Keratinocyte (primary cell): ENCODE measurements around the gene MAGEE2. TPM values are rescaled to one million over a fixed set of nuclear protein-coding genes. Genes with fewer than 3 reads are reported as not detected.
A peak's percentile ranks its signal among the peaks of the same experiment; 100 is the strongest.

Experiments
- DNase-seq: peaks from one replicate; pipeline ENCODE4 v3.0.0-alpha.2; 2011; ENCODE audit warnings: low read depth, missing footprints, low spot score
- FAIRE-seq: peaks from 2 replicates; lab custom pipeline; 2011; peaks lifted over from hg19 to GRCh38; lab: Jason Lieb, UNC
- H2AFZ ChIP-seq: 2 replicates; pipeline ENCODE4 v1.6.0; 2012; ENCODE audit warnings: low read length, control low read depth, inconsistent platforms; ENCODE audit not compliant: control insufficient read depth
- H3K27ac ChIP-seq: 2 replicates; pipeline ENCODE4 v1.5.1; 2011; ENCODE audit warnings: low read length; ENCODE audit not compliant: control insufficient read depth, insufficient read depth
- H3K27me3 ChIP-seq: 3 replicates; pipeline ENCODE4 v1.6.0; 2011; ENCODE audit warnings: low read length; ENCODE audit not compliant: control insufficient read depth, insufficient read depth; ENCODE audit errors: extremely low read depth
- H3K36me3 ChIP-seq, 2 experiments: 2 replicates in 1 of 2; 3 replicates in 1 of 2; pipeline ENCODE4 v1.5.1; 2011; ENCODE audit warnings: low read length in 2 of 2, mild to moderate bottlenecking in 1 of 2; ENCODE audit not compliant: control insufficient read depth in 2 of 2, insufficient read depth in 2 of 2; ENCODE audit errors: extremely low read depth in 1 of 2
- H3K4me1 ChIP-seq: 3 replicates; pipeline ENCODE4 v1.5.1; 2011; ENCODE audit warnings: low read length; ENCODE audit not compliant: control insufficient read depth, insufficient read depth; ENCODE audit errors: extremely low read depth
- H3K4me2 ChIP-seq: 3 replicates; pipeline ENCODE4 v1.6.0; 2011; ENCODE audit warnings: low read depth, low read length; ENCODE audit not compliant: control insufficient read depth, insufficient read depth; ENCODE audit errors: extremely low read depth
- H3K4me3 ChIP-seq, 3 experiments: fragments of 200-600 bp in 1 of 3; sonication (generic) in 1 of 3; 2 replicates in 2 of 3; 3 replicates in 1 of 3; pipeline ENCODE4 v1.5.1; 2011 to 2016; ENCODE audit warnings: low read length in 3 of 3, mild to moderate bottlenecking in 3 of 3, control low read depth in 2 of 3, inconsistent platforms in 1 of 3, low read depth in 1 of 3, mixed read lengths in 1 of 3, mixed run types in 1 of 3, moderate library complexity in 1 of 3; ENCODE audit not compliant: control insufficient read depth in 2 of 3, insufficient read depth in 2 of 3; ENCODE audit errors: extremely low read depth in 1 of 3
- H3K79me2 ChIP-seq: 2 replicates; pipeline ENCODE4 v1.6.0; 2012; ENCODE audit warnings: low read length; ENCODE audit not compliant: control insufficient read depth, insufficient read depth
- H3K9ac ChIP-seq: 3 replicates; pipeline ENCODE4 v1.6.0; 2011; ENCODE audit warnings: low read length; ENCODE audit not compliant: control insufficient read depth, insufficient read depth; ENCODE audit errors: extremely low read depth
- H3K9me1 ChIP-seq: 3 replicates; pipeline ENCODE4 v1.6.0; 2011; ENCODE audit warnings: low read length; ENCODE audit not compliant: control insufficient read depth, insufficient read depth; ENCODE audit errors: extremely low read depth
- H3K9me3 ChIP-seq: 2 replicates; pipeline ENCODE4 v1.5.1; 2012; ENCODE audit warnings: low read depth, low read length; ENCODE audit not compliant: control insufficient read depth
- H4K20me1 ChIP-seq: 3 replicates; pipeline ENCODE4 v1.6.0; 2011; ENCODE audit warnings: low read length; ENCODE audit not compliant: control insufficient read depth, insufficient read depth; ENCODE audit errors: extremely low read depth
- CTCF ChIP-seq, 3 experiments: IDR thresholded peaks in 1 of 3; conservative IDR thresholded peaks in 1 of 3; optimal IDR thresholded peaks in 1 of 3; 2 replicates in 2 of 3; 3 replicates in 1 of 3; pipeline versions ENCODE3 to v1.5.1; 2011; ENCODE audit warnings: low read length in 3 of 3, mild to moderate bottlenecking in 3 of 3, moderate library complexity in 2 of 3, control low read depth in 1 of 3, inconsistent platforms in 1 of 3; ENCODE audit not compliant: insufficient read depth in 2 of 3; ENCODE audit errors: extremely low read depth in 1 of 3
- EZH2 ChIP-seq: IDR thresholded peaks from one replicate; pipeline ENCODE4 v1.6.1; 2012; ENCODE audit warnings: inconsistent platforms, mild to moderate bottlenecking, low read length, moderate library complexity
- dilution Hi-C: fragments of 300-500 bp; cut with MboI; formaldehyde crosslinking; loops from one replicate; pipeline ENCODE4 v1.7.0; 2020; ENCODE audit warnings: low sequenced_read_pairs; ENCODE audit not compliant: extremely low pct_ligation_motif_present
- polyA plus RNA-seq, 5 experiments: library from polyadenylated mRNA; depleted of rRNA in 3 of 5; stranded (reverse) in 3 of 5; stranded (forward) in 1 of 5; unstranded in 1 of 5; fragments of >200 nt; gene quantifications; 1 replicate in 1 of 5; 2 replicates in 3 of 5; 3 replicates in 1 of 5; pipeline versions ENCODE4 v1.2.1 to v1.2.3, GENCODE V29; 2011 to 2012; ENCODE audit warnings: missing spikeins in 2 of 5, low read depth in 1 of 5, low replicate concordance in 1 of 5

MAGEE2 gene
- polyA plus RNA-seq, 1 donor (not counting 4 experiments of a cell fraction or from before 2014, with no cell fraction given) = not detected

- no peak overlapping the region for H3K9ac ChIP-seq
- H4K20me1 ChIP-seq = no peaks in the 10 kb centered on the region
- TF ChIP-seq CTCF (optimal IDR thresholded peaks at IDR 0.05 in 1 of 3, IDR thresholded peaks at IDR 0.05 in 1 of 3, conservative IDR thresholded peaks at IDR 0.05 in 1 of 3; ENCODE audit: extremely low read depth in 1 of 3, insufficient read depth in 2 of 3, low read length in 3 of 3) (no peak), EZH2 (no peak)
- H3K4me1 ChIP-seq = peaks cover 2% of the 10 kb centered on the region
- dilution Hi-C loops = no loop called here
- no peaks in the 10 kb centered on the region for H3K9me3 ChIP-seq
- H3K27me3 ChIP-seq = no peaks in the 10 kb centered on the region
- no peak overlapping the region for H3K27ac ChIP-seq
- peak overlapping the region; percentile 83 for H2AFZ ChIP-seq
- no peaks in the 10 kb centered on the region for H3K9me1 ChIP-seq
- H3K79me2 ChIP-seq = no peaks in the 10 kb centered on the region
- H3K4me3 ChIP-seq = peak overlapping the region; percentile 42 to 63 (median 55)
- FAIRE-seq (no peak), DNase-seq (no peak)
- H3K4me2 ChIP-seq = peak overlapping the region; percentile 69
- H3K36me3 ChIP-seq = no peaks in the 10 kb centered on the region
These were observed 38.0 kb downstream of the MAGEE2 start for GRCh38 chrX:75746891-75747639.
